ENCODE measurements around the gene MNS1. TPM values are rescaled to one million over a fixed set of nuclear protein-coding genes. Genes with fewer than 3 reads are reported as not detected.
"Not testable (repeated sequence)": the region's sequence is repeated elsewhere in the genome, so short reads cannot be mapped to it uniquely, and the experiment has no call there.

MNS1 gene, protein sequence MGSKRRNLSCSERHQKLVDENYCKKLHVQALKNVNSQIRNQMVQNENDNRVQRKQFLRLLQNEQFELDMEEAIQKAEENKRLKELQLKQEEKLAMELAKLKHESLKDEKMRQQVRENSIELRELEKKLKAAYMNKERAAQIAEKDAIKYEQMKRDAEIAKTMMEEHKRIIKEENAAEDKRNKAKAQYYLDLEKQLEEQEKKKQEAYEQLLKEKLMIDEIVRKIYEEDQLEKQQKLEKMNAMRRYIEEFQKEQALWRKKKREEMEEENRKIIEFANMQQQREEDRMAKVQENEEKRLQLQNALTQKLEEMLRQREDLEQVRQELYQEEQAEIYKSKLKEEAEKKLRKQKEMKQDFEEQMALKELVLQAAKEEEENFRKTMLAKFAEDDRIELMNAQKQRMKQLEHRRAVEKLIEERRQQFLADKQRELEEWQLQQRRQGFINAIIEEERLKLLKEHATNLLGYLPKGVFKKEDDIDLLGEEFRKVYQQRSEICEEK
- not detected for total RNA-seq

DNA sequence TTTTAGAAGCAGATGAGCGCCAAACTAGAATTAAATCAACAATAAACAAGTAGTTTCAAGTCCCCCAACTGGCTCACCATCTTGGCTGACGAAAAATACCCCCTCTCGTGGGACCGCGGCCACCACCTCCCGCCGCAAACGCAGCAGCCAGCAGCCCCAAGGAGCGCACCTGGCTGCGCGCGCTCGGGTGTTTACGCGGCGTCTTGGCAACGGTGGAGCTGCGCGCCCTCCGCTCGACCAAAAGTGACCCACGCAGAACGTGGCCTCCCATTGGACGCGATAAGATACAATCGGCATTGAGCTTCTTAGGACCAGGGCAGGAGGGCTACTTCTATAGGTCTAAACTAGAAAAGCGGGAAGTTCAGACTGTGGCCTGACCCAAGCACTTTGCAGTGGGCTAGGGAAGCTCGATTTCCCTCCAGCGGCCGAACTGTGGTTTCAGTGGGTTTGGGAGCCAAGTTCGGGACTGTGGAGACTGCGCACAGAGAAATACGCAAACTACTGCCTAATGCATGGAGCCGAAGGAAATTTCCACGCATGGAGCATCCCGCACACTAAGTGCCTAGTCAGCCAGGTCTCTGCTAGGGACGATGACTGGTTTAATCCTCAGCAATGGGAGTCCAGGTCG, at the start of gene MNS1:
TSS of gene MNS1 (minus strand) at position 245 of the 628 bp plus-strand sequence. CDS start at position 80, 165 bp downstream.
- DNase-seq: peak; percentile 4

GRCh38 chr15:56496635-56497034, 31.7 kb upstream of the MNS1 start:
- no peak for DNase-seq

GRCh38 chr15:56495533-56495932, 30.6 kb upstream of the MNS1 start:
- DNase-seq: no peak

- no peak for DNase-seq
Measured at GRCh38 chr15:56495053-56495452, 30.1 kb upstream of the MNS1 start.

DNA sequence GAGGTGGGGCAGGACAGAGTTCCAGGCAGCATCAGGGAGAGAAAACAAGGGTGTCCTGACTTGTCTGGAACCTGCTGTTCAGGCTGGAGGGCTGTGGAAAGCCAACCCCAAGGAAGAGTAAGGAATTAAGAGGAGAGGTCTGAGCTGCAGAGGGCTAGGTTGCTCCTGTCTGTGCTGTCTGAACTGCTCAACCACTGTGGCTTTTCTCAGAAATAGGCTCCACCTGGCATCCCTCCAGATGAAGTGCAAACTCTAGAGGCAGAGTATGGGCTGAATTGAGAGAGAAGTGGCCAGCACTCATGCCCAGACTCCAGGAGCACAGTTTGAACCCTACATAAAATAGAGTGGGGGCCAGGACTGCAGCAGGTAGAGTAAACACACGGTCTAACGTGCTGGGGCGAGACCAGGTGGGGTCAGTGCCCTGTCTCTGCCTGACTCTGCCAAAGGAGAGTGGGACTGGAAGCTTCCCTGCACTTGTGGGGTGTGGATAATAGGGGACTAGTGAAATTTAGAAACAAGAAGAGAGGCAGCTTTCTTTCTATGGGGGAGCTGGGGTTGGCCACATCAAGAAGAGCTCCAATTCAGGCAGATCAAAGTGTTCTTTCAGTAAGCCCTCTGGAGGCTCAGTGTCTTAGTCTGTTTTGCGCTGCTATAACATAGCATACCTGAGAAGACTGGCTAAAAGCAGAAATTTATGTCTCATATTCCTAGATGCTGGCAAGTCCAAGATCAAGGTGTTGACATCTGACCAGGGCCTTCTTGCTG, 28.0 kb upstream of the MNS1 start:
- no peak for DNase-seq

GRCh38 chr15:56492236-56492635, 27.3 kb upstream of the MNS1 start:
- DNase-seq: no peak

- peak; percentile 35 for DNase-seq
Measured at GRCh38 chr15:56491110-56491722, 26.3 kb upstream of the MNS1 start.

GRCh38 chr15:56490461-56490860, 25.5 kb upstream of the MNS1 start:
- no peak for DNase-seq

DNA sequence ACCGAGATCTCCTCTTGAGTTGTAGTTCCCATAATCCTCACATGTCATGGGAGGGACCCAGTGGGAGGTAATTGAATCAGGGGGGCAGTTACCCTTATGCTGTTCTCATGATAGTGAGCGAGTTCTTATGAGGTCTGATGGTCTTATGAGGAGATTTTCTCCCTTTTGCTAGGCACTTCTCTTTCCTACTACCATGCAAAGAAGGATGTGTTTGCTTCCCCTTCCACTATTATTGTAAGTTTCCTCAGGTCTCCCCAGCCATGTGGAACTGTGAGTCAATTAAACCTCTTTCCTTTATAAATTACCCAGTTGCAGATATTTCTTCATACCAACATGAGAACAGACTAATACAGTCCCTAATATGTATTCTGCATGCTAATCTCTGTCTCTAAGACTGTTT, 21.3 kb upstream of the MNS1 start:
- not testable (repeated sequence) for DNase-seq

- DNase-seq: not testable (repeated sequence)
Measured at GRCh38 chr15:56485426-56485825, 20.5 kb upstream of the MNS1 start.

- DNase-seq: no peak
Measured at GRCh38 chr15:56484287-56484686, 19.4 kb upstream of the MNS1 start.

DNA sequence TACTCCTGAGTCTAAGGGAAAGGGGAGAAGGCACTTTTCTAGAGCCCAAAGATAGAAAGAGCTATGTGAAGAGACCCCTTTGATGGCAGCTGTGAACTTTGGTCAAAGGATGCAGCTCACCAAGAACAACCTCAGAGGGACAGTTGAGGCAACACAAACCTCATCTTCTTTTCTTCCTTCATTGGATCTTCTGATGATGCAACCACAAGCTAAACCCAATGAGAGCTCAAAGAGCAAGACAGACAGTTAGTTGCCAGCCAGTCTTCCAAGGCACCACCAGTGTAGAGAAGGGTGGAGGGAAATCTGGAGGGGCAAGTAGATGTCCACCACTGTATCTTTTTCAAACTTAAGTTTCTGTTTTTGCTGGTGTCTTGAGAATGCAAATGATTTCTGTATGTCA, 10.4 kb upstream of the MNS1 start:
- DNase-seq: no peak

- DNase-seq: no peak
Measured at GRCh38 chr15:56473017-56473416, 8.1 kb upstream of the MNS1 start.

- no peak for DNase-seq
Measured at GRCh38 chr15:56472278-56472677, 7.3 kb upstream of the MNS1 start.

GRCh38 chr15:56471440-56472069, 6.6 kb upstream of the MNS1 start:
- no peak for DNase-seq

GRCh38 chr15:56469483-56469882, 4.5 kb upstream of the MNS1 start:
- no peak for DNase-seq

DNA sequence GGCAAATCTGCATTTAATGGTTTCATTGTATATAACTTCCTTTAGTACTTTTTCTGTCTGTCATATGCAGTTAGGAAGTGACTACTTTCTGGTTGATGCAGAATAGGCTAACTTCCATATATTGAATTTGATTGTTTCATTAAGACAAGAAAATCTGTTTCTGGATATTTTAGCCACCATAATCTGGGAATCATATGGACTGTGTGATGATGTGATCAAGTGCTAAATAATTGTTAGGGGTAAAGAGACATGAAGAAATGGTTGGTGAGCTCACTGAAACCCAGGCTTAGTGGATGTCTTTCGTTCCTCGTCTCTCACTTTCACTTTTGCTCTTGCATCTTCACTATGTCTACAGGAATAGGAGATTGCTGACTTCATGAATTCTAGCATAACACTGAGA, 3.5 kb upstream of the MNS1 start:
- DNase-seq: no peak

DNA sequence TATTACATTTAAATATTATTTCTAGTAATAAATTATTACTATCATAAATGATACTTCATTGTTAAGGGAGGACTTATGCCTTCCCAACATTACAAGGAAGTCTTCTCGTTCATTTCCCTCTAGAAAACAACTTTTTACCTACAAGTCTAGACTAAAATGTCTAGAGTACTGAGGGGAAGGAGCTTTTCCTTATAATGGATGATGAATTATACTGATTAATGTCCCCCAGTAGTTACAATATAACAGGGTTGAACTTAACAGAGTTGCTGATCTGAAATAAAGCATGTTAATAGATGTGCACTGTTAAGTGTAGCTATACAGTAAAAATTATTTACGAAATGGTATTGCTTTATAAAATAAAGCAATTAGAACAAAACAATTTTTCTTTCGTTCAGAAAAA, 2.7 kb upstream of the MNS1 start:
- DNase-seq: no peak

DNA sequence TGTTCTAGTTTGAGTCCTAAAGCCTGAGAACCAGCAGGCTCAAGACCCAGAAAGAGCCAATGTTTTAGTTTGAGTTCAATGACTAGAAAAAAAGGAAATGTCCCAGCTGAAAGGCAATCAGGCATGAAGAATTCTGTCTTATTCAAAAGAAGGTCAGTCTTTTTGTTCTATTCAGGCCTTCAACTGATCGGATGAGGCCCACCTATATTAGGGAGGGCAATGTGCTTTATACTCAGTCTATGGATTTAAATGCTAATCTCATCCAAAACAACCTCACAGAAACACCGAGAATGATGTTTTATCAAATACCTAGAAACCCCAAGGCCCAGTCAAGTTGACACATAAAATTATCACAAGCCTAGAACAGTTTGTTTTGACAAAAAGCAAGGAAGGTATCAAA, 4.0 kb downstream of the MNS1 start:
- no peak for DNase-seq

DNA sequence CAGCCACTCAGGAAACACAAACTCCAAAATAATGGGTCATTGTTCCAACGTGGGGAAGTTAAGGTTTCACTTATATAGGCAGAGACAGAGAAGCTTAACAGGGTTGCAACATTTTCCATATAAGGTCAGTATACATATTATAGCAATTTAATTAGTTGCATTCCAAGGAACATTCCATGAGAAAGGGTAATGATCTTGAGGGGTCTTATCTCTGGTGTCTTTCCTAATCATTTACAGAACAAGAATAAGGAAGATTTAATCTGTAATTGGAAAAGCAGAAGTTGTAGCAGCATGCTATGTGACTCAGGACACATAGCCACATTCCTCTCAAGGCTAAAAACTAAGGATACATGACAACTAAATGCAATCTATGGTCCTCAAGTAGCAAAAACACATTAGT, 4.9 kb downstream of the MNS1 start:
- no peak for DNase-seq

- DNase-seq: no peak
Measured at GRCh38 chr15:56459096-56459495, 5.8 kb downstream of the MNS1 start.

DNA sequence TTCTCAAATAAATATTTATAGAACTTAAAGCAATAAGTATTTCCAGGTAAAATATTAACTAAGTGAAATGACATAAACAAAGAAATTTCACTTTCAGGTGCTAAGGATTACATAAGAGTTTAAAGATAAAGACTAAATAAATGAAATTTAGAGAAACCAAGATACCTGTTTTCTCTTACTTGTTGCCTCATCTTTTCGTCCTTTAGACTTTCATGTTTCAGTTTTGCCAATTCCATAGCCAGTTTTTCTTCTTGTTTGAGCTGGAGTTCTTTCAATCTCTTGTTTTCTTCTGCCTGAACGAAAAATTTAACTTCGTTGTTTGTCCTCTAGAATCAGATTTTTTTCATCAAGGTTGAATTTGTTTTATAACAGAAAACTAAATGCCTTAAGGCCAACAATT, 8.7 kb downstream of the MNS1 start:
- no peak for DNase-seq

DNA sequence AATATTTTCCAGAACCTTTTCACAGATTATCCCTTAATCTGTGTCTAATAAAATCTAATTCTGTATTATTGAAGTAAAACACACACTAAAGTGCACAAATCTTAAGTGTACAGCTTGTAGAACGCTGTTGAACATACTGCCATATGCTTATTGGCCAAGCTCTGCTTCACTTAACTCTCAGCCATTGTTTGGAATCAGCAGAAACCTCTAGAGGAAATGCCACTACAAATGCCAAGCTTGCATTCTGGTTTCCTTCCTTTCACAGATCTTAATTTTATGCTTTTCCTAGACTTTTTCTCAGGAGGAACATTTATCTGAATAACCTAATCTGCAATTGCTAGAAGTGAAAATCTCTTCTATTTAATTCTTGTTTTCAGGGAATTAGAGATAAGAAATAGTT, 10.1 kb downstream of the MNS1 start:
- no peak for DNase-seq

Measured in effector CD4-positive, alpha-beta T cell (primary cell).